Measurements from ENCODE around the gene CABP7. TPM values are rescaled to one million over a fixed set of nuclear protein-coding genes. Genes with fewer than 3 reads are reported as not detected.

The CABP7 gene
- total RNA-seq, 1 donor from 2014 or later, result not detected

DNA sequence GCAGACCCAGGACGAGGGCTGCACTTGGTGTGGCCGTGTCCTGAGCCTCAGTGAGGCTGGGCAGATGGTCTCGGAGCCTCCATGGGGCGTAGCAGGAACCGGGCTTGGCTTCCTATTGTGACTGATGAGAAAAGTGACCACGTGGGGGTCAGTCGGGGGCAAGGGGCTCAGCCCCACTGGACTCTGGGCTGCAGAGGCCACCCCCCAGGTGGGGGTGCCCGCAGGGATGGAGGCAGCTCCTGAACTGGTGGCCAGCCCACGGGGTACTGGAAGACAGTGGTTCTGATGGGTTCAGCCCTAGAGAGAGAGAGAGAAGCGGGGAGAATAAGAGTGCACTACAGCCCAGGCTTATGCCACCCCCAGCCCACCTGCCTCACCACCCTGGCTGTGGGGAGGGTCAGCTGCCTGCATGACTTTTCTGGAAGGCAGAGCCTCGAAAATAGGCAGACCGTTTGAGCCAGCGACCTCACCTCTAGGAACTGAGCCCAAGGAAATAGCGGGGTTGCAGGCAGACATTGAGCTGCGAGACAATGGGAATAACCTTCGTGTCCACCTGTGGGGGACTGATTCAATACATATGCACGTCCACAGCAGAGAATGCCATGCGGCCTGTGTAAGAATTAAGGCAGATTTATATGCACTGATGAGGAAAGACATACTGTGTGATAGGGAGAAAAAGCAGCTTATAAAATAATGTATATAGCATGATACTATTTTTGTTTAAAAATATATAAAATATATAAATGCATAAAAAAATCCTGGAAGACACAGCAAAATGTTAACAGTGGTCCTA lies 11.5 kb downstream of the CABP7 start:
- Histone ChIP-seq H3K36me3 (peaks cover 10 to 39% of the 10 kb centered on the region in 2 donors), H3K4me3 (no peak overlapping the region), H3K4me1 (no peaks in the 10 kb centered on the region), H3K27ac (no peak overlapping the region), H3K9me3 (no peaks in the 10 kb centered on the region), H3K27me3 (no peaks in the 10 kb centered on the region)
- intact Hi-C loops (cut with DNase I), result no loop called here
- DNase-seq (ENCODE audit: low spot score in 2 of 2), result no peak
- TF ChIP-seq, protein P1, sequence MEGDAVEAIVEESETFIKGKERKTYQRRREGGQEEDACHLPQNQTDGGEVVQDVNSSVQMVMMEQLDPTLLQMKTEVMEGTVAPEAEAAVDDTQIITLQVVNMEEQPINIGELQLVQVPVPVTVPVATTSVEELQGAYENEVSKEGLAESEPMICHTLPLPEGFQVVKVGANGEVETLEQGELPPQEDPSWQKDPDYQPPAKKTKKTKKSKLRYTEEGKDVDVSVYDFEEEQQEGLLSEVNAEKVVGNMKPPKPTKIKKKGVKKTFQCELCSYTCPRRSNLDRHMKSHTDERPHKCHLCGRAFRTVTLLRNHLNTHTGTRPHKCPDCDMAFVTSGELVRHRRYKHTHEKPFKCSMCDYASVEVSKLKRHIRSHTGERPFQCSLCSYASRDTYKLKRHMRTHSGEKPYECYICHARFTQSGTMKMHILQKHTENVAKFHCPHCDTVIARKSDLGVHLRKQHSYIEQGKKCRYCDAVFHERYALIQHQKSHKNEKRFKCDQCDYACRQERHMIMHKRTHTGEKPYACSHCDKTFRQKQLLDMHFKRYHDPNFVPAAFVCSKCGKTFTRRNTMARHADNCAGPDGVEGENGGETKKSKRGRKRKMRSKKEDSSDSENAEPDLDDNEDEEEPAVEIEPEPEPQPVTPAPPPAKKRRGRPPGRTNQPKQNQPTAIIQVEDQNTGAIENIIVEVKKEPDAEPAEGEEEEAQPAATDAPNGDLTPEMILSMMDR (IDR thresholded peaks at IDR 0.05), result no peak

DNA sequence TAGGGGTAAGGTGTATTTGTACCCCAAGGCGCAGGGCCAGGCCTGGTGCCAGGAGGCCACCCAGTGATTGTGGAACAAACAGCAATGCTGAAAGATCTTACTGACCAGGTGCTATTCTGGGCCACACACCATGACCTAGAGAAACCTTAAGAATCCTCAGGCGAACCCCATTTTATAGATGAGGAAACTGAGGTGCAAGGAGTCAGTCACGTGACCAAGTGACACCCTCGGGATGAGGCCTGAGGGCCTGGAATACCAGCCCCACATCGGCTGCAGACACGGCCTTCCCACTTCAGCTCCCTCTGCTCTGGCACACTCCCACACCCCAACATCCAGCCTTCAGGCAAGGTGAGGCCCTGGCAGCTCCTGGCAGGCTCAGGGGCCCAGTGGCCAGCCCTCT lies 13.1 kb downstream of the CABP7 start:
- H3K27ac ChIP-seq, result no peak overlapping the region
- no peak overlapping the region for H3K4me3 ChIP-seq
- no peaks in the 10 kb centered on the region for H3K4me1 ChIP-seq
- H3K36me3 ChIP-seq, result peaks cover 12 to 43% of the 10 kb centered on the region in 2 donors
- TF ChIP-seq, protein P1 (IDR thresholded peaks at IDR 0.05), result no peak
- no peak for DNase-seq (ENCODE audit: low spot score in 2 of 2)
- intact Hi-C loops (cut with DNase I), result no loop called here
- no peaks in the 10 kb centered on the region for H3K9me3 ChIP-seq
- H3K27me3 ChIP-seq, result no peaks in the 10 kb centered on the region

DNA sequence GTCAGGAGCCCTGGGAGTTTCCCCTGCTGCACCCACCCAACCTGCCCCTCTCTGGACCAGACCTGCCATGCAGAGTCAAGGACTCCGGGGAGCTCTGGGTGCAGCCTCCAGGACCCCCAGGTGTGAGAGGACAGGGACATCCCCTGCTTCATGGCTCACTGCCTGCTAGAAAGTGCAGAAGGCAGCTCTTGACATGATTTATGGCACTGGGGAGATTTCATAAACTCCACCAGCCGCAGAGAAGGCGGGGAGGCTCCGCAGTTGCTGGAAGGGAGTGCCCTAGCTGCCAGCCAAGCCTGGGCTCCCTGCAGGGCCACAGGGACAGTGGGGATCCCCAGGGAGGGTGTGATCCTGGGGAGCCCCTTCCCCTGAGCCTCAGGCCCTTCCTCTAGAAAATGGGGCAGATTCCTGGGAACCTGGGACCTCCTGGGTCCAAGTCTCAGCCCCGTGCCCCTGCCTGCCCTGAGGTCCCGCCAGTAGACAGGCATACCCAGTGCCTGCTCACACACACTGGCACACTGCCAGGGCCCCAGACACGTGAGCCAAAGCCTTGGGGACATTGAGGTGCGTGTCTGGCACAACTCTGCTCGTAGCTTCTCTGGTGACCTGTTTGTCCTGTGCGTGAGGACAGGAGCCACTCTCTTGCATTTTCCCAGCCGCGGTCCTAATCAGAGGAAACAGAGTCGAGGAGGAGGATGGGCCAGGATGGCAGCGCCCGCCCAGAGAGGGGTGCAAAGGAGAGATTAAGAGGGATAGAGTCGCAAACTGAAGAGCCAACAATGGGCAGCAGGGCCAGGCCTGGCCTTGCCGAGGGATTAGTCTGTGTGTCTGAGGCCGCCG lies 13.8 kb downstream of the CABP7 start:
- H3K4me1 ChIP-seq, result no peaks in the 10 kb centered on the region
- no peaks in the 10 kb centered on the region for H3K27me3 ChIP-seq
- no peak for DNase-seq (ENCODE audit: low spot score in 2 of 2)
- no peak overlapping the region for H3K27ac ChIP-seq
- no peak overlapping the region for H3K4me3 ChIP-seq
- intact Hi-C loops (cut with DNase I), result no loop called here
- TF ChIP-seq, protein P1 (IDR thresholded peaks at IDR 0.05), result no peak
- H3K9me3 ChIP-seq, result no peaks in the 10 kb centered on the region
- H3K36me3 ChIP-seq, result peaks cover 15 to 47% of the 10 kb centered on the region in 2 donors

DNA sequence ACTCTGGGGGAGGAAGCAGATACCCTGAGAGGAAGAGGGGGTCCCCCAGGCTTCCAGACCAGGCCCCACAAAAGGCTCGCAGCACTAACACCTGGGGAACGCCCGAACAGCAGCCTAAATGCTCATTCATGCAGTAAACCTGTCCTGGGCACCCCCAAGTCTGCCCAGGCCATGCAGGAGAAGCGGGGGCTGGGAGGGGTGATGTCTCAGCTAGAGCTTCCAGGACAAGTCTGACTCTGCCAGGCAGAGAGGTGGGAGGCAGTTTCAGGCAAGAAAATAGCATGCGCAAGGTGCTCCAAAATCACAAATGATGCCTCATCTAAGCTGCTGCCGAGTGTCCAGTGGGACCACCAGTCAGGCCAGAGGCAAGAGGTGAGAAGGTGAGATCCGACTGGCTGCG lies 14.6 kb downstream of the CABP7 start:
- Histone ChIP-seq H3K27ac (no peak overlapping the region), H3K9me3 (no peaks in the 10 kb centered on the region), H3K27me3 (no peaks in the 10 kb centered on the region), H3K36me3 (peaks cover 23 to 54% of the 10 kb centered on the region in 2 donors), H3K4me1 (no peaks in the 10 kb centered on the region), H3K4me3 (no peak overlapping the region)
- DNase-seq (ENCODE audit: low spot score in 2 of 2), result no peak
- intact Hi-C loops (cut with DNase I), result no loop called here
- TF ChIP-seq, protein P1 (IDR thresholded peaks at IDR 0.05), result no peak

- Histone ChIP-seq H3K36me3 (peaks cover 25 to 54% of the 10 kb centered on the region in 2 donors), H3K27ac (no peak overlapping the region), H3K27me3 (no peaks in the 10 kb centered on the region), H3K9me3 (no peaks in the 10 kb centered on the region), H3K4me1 (no peaks in the 10 kb centered on the region), H3K4me3 (no peak overlapping the region)
- TF ChIP-seq, protein P1 (IDR thresholded peaks at IDR 0.05), result no peak
- DNase-seq (ENCODE audit: low spot score in 2 of 2), result no peak
- intact Hi-C loops (cut with DNase I), result no loop called here
These were observed 15.0 kb downstream of the CABP7 start for GRCh38 chr22:29734838-29735237.
